Cardiac muscle cell (in vitro differentiated cells and primary cell): ENCODE results near the gene SYNJ2. TPM values are rescaled to one million over a fixed set of nuclear protein-coding genes. Genes with fewer than 3 reads are reported as not detected.
"Not testable (repeated sequence)": the region's sequence is repeated elsewhere in the genome, so short reads cannot be mapped to it uniquely, and the experiment has no call there.

ENCODE experiments used
- DNase-seq, 2 donors: peaks; one replicate each; pipeline versions ENCODE4 v3.0.0 to v3.0.0-alpha.2; 2010 to 2017; ENCODE audit warnings: low read depth in 1 of 2, low spot score in 1 of 2
- H3K27ac ChIP-seq: fragments of 200-600 bp; sonication (generic); 2 replicates; pipeline ENCODE4 v1.5.1; 2016
- H3K27me3 ChIP-seq: fragments of 200-600 bp; sonication (generic); 2 replicates; pipeline ENCODE4 v1.6.0; 2016; ENCODE audit warnings: control low read depth
- H3K36me3 ChIP-seq: fragments of 200-600 bp; sonication (generic); 2 replicates; pipeline ENCODE4 v1.5.1; 2016; ENCODE audit warnings: control low read depth
- H3K4me1 ChIP-seq: fragments of 200-600 bp; sonication (generic); 2 replicates; pipeline ENCODE4 v1.8.1; 2017; ENCODE audit warnings: low read depth, mild to moderate bottlenecking, mixed run types
- H3K4me3 ChIP-seq: fragments of 200-600 bp; sonication (generic); 2 replicates; pipeline ENCODE4 v1.5.1; 2016; ENCODE audit warnings: mild to moderate bottlenecking
- H3K9me3 ChIP-seq: fragments of 200-600 bp; sonication (generic); 2 replicates; pipeline ENCODE4 v1.5.1; 2017; ENCODE audit warnings: low read depth, mild to moderate bottlenecking, control low read depth
- polyA plus RNA-seq: library from polyadenylated mRNA; unstranded; fragments of >200 nt; fragmentation: Nextera tagmentation; extraction: Ambion mirVana; gene quantifications from 2 replicates; pipeline ENCODE4 v1.2.1, GENCODE V29; 2016
- total RNA-seq: library from RNA; depleted of rRNA; stranded (reverse); fragments of >200 nt; gene quantifications from 2 replicates; pipeline ENCODE4 v1.2.3, GENCODE V29; 2016
- TF ChIP-seq, protein P1 (sequence below): IDR thresholded peaks from 2 replicates; pipeline ENCODE4 v1.5.1; 2012; ENCODE audit warnings: low read depth, mild to moderate bottlenecking, low read length

SYNJ2 gene
- total and polyA plus RNA-seq, 2 experiments from 2014 or later = 2.1 to 2.9 TPM

DNA sequence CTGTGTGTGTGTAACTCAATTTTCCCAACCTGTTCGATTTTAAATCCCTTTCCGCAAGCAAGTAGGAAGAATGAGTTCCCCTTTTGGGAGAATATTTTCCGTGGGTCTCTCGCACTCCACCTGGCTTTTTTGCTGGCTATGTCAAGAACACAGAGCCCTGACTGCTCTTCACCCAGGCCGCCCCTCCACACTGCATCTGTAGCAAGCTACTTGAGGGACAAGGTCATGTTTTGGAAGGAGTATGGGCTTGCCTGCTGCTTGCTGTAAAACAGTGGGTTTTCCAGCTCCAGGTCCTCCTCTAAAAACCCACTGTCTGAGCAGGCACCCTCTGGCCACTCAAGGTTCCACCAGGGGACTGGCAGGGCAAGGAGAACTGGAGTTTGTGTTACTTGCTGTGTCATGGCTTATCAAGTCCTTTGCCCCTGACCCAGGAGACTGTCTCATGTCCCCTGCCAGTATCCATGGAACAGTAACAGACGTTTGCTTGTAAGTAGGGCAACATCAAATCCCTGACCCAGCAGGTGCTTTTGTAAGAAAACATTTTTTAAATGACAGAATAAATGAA, 35.5 kb upstream of the SYNJ2 start:
- no peaks in the 10 kb centered on the region for H3K9me3 ChIP-seq
- DNase-seq = no peak
- peaks cover 15% of the 10 kb centered on the region for H3K36me3 ChIP-seq
- H3K4me3 ChIP-seq = no peak overlapping the region
- no peak overlapping the region for H3K27ac ChIP-seq
- H3K4me1 ChIP-seq = peaks cover 18% of the 10 kb centered on the region
- TF ChIP-seq, protein P1, sequence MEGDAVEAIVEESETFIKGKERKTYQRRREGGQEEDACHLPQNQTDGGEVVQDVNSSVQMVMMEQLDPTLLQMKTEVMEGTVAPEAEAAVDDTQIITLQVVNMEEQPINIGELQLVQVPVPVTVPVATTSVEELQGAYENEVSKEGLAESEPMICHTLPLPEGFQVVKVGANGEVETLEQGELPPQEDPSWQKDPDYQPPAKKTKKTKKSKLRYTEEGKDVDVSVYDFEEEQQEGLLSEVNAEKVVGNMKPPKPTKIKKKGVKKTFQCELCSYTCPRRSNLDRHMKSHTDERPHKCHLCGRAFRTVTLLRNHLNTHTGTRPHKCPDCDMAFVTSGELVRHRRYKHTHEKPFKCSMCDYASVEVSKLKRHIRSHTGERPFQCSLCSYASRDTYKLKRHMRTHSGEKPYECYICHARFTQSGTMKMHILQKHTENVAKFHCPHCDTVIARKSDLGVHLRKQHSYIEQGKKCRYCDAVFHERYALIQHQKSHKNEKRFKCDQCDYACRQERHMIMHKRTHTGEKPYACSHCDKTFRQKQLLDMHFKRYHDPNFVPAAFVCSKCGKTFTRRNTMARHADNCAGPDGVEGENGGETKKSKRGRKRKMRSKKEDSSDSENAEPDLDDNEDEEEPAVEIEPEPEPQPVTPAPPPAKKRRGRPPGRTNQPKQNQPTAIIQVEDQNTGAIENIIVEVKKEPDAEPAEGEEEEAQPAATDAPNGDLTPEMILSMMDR = no peak
- no peaks in the 10 kb centered on the region for H3K27me3 ChIP-seq

DNA sequence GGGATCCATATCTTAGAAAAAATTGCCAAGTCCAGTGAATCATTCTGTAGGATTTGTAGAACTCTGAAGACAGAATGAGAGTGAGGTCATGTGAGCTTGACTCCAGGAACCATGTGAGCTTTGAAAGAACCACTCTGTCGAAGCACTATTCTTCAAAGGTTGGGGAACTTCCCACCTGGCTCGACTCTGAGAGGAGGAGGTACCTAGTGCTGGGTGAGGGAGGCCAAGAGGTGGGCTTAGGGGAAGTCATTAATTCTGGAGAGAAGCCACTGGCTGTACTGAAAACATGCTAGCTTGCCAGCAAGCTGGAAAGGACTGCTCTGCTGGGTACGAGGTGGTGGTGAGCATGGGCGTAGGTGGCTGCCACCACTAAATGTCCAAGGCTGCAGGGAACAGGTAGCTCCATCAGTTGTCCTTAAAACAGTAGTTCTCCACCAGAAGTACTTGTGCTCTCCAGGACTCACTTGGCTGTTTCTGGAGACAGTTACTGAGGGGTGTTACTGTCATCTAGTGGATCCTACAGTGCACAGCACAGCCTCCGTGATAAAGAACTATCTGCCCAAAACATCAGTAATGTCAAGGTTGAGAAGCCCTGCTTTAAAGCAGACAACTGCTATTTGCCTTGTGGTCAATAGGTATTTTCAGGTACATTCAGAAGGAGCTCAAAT, 34.7 kb upstream of the SYNJ2 start:
- H3K4me3 ChIP-seq = no peak overlapping the region
- no peaks in the 10 kb centered on the region for H3K27me3 ChIP-seq
- peaks cover 17% of the 10 kb centered on the region for H3K4me1 ChIP-seq
- no peak overlapping the region for H3K27ac ChIP-seq
- TF ChIP-seq, protein P1 = peak; percentile 37
- peaks cover 8% of the 10 kb centered on the region for H3K36me3 ChIP-seq
- no peaks in the 10 kb centered on the region for H3K9me3 ChIP-seq
- DNase-seq = peak in 1 of 2 donors; percentile 26

DNA sequence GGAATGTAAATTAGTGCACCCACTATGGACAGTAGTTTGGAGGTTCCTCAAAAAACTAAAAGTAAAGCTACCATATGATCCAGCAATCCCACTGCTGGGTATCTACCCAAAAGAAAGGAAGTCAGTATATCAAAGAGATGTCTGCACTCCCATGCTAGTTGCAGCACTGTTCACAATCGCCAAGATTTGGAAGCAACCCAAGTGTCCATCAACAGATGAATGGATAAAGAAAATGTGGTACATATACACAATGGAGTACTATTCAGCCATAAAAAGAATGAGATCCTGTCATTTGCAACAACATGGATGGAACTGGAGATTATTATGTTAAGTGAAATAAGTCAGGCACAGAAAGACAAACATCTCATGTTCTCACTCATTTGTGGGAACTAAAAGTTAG, 30.8 kb upstream of the SYNJ2 start:
- H3K27ac ChIP-seq, H3K4me1 ChIP-seq, H3K9me3 ChIP-seq, DNase-seq, H3K4me3 ChIP-seq, H3K36me3 ChIP-seq, H3K27me3 ChIP-seq: not testable (repeated sequence)

DNA sequence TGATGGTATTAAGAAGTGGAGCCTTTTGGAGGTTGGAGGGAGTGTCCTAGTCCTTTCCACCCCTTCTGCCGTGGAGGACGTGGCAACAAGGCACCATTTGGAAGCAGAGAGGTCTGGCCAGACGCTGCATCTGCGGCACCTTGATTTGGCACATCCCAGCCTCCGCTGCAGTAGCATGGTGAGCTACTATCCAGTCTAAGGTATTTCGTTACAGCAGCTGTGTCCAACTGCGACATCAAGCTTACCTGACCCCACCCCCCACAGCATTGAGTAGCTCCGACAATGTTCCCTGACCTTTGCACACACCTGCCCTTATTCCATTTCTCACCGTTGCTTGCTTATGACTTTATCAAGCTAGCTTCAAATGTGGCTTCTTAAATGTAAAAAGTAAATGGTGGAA, 29.8 kb upstream of the SYNJ2 start:
- DNase-seq = no peak
- TF ChIP-seq, protein P1 = no peak
- no peak overlapping the region for H3K27ac ChIP-seq
- no peaks in the 10 kb centered on the region for H3K36me3 ChIP-seq
- H3K9me3 ChIP-seq = no peaks in the 10 kb centered on the region
- no peak overlapping the region for H3K4me3 ChIP-seq
- H3K27me3 ChIP-seq = no peaks in the 10 kb centered on the region
- no peaks in the 10 kb centered on the region for H3K4me1 ChIP-seq

DNA sequence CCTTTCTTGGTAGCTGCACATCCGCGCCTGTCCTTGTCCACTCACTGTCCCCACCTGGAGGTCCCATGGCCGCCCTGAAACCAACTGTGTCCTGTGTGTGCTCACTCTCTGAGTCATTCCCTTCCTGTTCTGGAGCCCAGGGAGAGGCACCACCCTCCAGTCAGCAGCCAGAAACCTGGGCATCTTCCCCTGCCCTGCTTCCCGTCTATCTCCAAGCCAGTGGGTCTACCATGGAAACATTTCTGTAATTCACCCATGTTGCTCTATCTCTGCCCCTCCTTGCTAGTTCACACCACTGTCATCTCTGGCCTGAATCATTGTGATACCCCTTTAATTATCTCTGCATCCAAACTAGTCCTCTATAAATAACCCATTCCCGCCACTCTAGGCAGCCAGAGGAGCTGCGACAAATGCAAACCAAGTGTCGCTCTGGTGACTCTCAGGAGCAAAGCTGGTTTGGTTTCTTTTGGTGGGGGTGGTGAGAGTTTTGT, 28.8 kb upstream of the SYNJ2 start:
- Histone ChIP-seq H3K27me3 (no peaks in the 10 kb centered on the region), H3K27ac (no peak overlapping the region), H3K4me1 (no peaks in the 10 kb centered on the region), H3K4me3 (no peak overlapping the region), H3K36me3 (no peaks in the 10 kb centered on the region), H3K9me3 (no peaks in the 10 kb centered on the region)
- DNase-seq = no peak
- TF ChIP-seq, protein P1 = no peak

DNA sequence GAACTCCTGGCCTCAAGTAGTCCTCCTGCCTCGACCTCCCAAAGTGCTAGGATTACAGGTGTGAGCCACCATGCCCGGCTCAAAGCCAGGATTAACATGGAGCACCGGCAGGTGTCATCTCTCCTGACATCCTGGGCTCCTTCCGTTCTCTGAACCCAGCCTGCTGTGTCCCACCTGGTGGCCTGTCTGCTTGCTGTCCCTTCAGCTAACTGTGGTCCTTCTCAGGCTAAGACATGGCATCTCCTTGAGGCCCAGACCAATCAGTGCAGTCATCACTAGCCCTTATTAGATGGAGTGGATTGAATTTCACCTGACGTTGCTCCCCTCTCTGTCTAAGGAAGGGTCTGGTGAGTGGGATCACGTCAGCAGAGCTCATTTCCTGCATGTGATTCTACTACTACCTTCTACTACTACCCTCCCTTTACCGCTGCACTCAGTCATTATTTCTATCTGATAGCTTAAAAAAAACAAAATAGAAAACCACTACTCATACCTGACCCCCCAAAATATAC, 28.0 kb upstream of the SYNJ2 start:
- H3K27ac ChIP-seq = no peak overlapping the region
- no peaks in the 10 kb centered on the region for H3K36me3 ChIP-seq
- no peaks in the 10 kb centered on the region for H3K9me3 ChIP-seq
- TF ChIP-seq, protein P1 = no peak
- H3K27me3 ChIP-seq = no peaks in the 10 kb centered on the region
- no peak overlapping the region for H3K4me3 ChIP-seq
- no peaks in the 10 kb centered on the region for H3K4me1 ChIP-seq
- no peak for DNase-seq
